Ishikawa (cell line): ENCODE data around the gene THSD4.

Experiments used
- EP300 ChIP-seq: IDR thresholded peaks from 2 replicates; pipeline ENCODE4 v1.6.1; 2012; ENCODE audit warnings: borderline replicate concordance
- NFIC ChIP-seq: IDR thresholded peaks from 2 replicates; pipeline ENCODE4 v1.6.1; 2012
- REST ChIP-seq: IDR thresholded peaks from 2 replicates; pipeline ENCODE4 v1.6.1; 2012; ENCODE audit warnings: low read depth, mild to moderate bottlenecking
- YY1 ChIP-seq: IDR thresholded peaks from 2 replicates; pipeline ENCODE4 v1.6.1; 2012; ENCODE audit warnings: low read depth
- TF ChIP-seq, protein P1 (sequence below): IDR thresholded peaks from 2 replicates; pipeline ENCODE4 v1.6.1; 2012

- TF ChIP-seq, protein P1, sequence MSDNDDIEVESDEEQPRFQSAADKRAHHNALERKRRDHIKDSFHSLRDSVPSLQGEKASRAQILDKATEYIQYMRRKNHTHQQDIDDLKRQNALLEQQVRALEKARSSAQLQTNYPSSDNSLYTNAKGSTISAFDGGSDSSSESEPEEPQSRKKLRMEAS, result no peak
- TF ChIP-seq REST (no peak), NFIC (no peak), EP300 (no peak), YY1 (no peak)
Measured at GRCh38 chr15:71254491-71254890, 139.2 kb downstream of the THSD4 start.
